Uterus (tissue), 4 donors: ENCODE measurements around the gene RTN4RL2. TPM values are rescaled to one million over a fixed set of nuclear protein-coding genes. Genes with fewer than 3 reads are reported as not detected.

ENCODE experiments used
- DNase-seq, 2 donors: peaks; one replicate each; pipeline ENCODE4 v3.0.0-alpha.2; 2019 to 2020
- H3K27ac ChIP-seq, 2 donors: fragments of 200-600 bp; sonication (generic); 1 replicate in 1 of 2; 2 replicates in 1 of 2; pipeline ENCODE4 v1.5.1; 2016 to 2018
- H3K27me3 ChIP-seq, 2 donors: fragments of 200-600 bp; sonication (generic); one replicate each; pipeline ENCODE4 v1.5.1; 2018 to 2019; ENCODE audit warnings: control low read depth in 1 of 2
- H3K36me3 ChIP-seq, 2 donors: fragments of 200-600 bp; sonication (generic); one replicate each; pipeline ENCODE4 v1.5.1; 2019; ENCODE audit warnings: control low read depth in 1 of 2
- H3K4me1 ChIP-seq, 2 donors: fragments of 200-600 bp; sonication (generic); one replicate each; pipeline ENCODE4 v1.5.1; 2018 to 2019; ENCODE audit warnings: control low read depth in 1 of 2
- H3K4me3 ChIP-seq, 2 donors: fragments of 200-600 bp; sonication (generic); 1 replicate in 1 of 2; 2 replicates in 1 of 2; pipeline ENCODE4 v1.5.1; 2018 to 2019; ENCODE audit warnings: mild to moderate bottlenecking in 1 of 2
- H3K9me3 ChIP-seq, 2 donors: fragments of 200-600 bp; sonication (generic); one replicate each; pipeline ENCODE4 v1.5.1; 2019; ENCODE audit warnings: control low read depth in 1 of 2
- CTCF ChIP-seq, 4 experiments: fragments of 200-600 bp in 2 of 4; fragments of 450-650 bp in 2 of 4; sonication (generic) in 2 of 4; IDR thresholded peaks; one replicate each; pipeline ENCODE4 v1.5.1; 2016 to 2019; ENCODE audit warnings: antibody characterized with exemption in 4 of 4, mild to moderate bottlenecking in 2 of 4, moderate library complexity in 1 of 4
- POLR2A ChIP-seq, 2 donors: fragments of 450-650 bp; IDR thresholded peaks; one replicate each; pipeline ENCODE4 v1.6.1; 2016; ENCODE audit warnings: antibody characterized with exemption in 2 of 2, mild to moderate bottlenecking in 1 of 2, moderate library complexity in 1 of 2
- intact Hi-C: fragments of 100-400 bp; cut with DNase I; formaldehyde crosslinking; loops from one replicate; pipeline ENCODE4 v1.15.1; 2023; ENCODE audit warnings: low total_unique reads
- total RNA-seq, 4 donors: library from RNA; depleted of rRNA in 3 of 4; stranded (reverse); fragments of >200 nt in 3 of 4; gene quantifications; one replicate each; pipeline versions ENCODE4 v1.1.0 to v1.2.4, GENCODE V29; 2014 to 2023
- donor health status: DM: yes; HTN: yes; CAD: no.

Gene RTN4RL2
- total RNA-seq, 4 donors from 2014 or later: 1.7 TPM; not detected in 3

- intact Hi-C loops: no loop called here
- Histone ChIP-seq H3K27me3 (no peaks in the 10 kb centered on the region), H3K4me1 (no peaks in the 10 kb centered on the region), H3K27ac (no peak overlapping the region), H3K36me3 (no peaks in the 10 kb centered on the region), H3K4me3 (no peak overlapping the region), H3K9me3 (no peaks in the 10 kb centered on the region)
- TF ChIP-seq POLR2A (IDR thresholded peaks at IDR 0.05) (no peak), CTCF (IDR thresholded peaks at IDR 0.05) (no peak)
- no peak for DNase-seq
These were observed 7.3 kb downstream of the RTN4RL2 start for GRCh38 chr11:57467508-57468157.

GRCh38 chr11:57468276-57468675 lies 7.9 kb downstream of the RTN4RL2 start:
- Histone ChIP-seq H3K36me3 (no peaks in the 10 kb centered on the region), H3K4me3 (no peak overlapping the region), H3K27me3 (no peaks in the 10 kb centered on the region), H3K4me1 (no peaks in the 10 kb centered on the region), H3K27ac (no peak overlapping the region), H3K9me3 (no peaks in the 10 kb centered on the region)
- no peak for DNase-seq
- no peak for TF ChIP-seq CTCF (IDR thresholded peaks at IDR 0.05)
- no peak for TF ChIP-seq POLR2A (IDR thresholded peaks at IDR 0.05)
- intact Hi-C loops: no loop called here

- TF ChIP-seq POLR2A (IDR thresholded peaks at IDR 0.05) (no peak), CTCF (IDR thresholded peaks at IDR 0.05) (no peak)
- intact Hi-C loops: no loop called here
- no peak for DNase-seq
- no peak overlapping the region for H3K4me3 ChIP-seq
- H3K36me3 ChIP-seq: no peaks in the 10 kb centered on the region
- H3K27me3 ChIP-seq: no peaks in the 10 kb centered on the region
- no peaks in the 10 kb centered on the region for H3K9me3 ChIP-seq
- H3K4me1 ChIP-seq: no peaks in the 10 kb centered on the region
- H3K27ac ChIP-seq: no peak overlapping the region
These were observed 8.9 kb downstream of the RTN4RL2 start for GRCh38 chr11:57469268-57469667.

- H3K9me3 ChIP-seq: no peaks in the 10 kb centered on the region
- no peak for TF ChIP-seq POLR2A (IDR thresholded peaks at IDR 0.05)
- TF ChIP-seq CTCF (IDR thresholded peaks at IDR 0.05): no peak
- DNase-seq: no peak
- intact Hi-C loops: no loop called here
- no peak overlapping the region for H3K4me3 ChIP-seq
- no peaks in the 10 kb centered on the region for H3K27me3 ChIP-seq
- no peak overlapping the region for H3K27ac ChIP-seq
- H3K4me1 ChIP-seq: peaks cover 0 to 5% of the 10 kb centered on the region in 2 donors
- H3K36me3 ChIP-seq: no peaks in the 10 kb centered on the region
These were observed 11.2 kb downstream of the RTN4RL2 start for GRCh38 chr11:57471496-57471895.

- TF ChIP-seq POLR2A (IDR thresholded peaks at IDR 0.05) (no peak), CTCF (IDR thresholded peaks at IDR 0.05) (no peak)
- intact Hi-C loops: no loop called here
- no peak overlapping the region for H3K4me3 ChIP-seq
- H3K4me1 ChIP-seq: peaks cover 0 to 5% of the 10 kb centered on the region in 2 donors
- no peak for DNase-seq
- H3K9me3 ChIP-seq: no peaks in the 10 kb centered on the region
- no peak overlapping the region for H3K27ac ChIP-seq
- no peaks in the 10 kb centered on the region for H3K36me3 ChIP-seq
- no peaks in the 10 kb centered on the region for H3K27me3 ChIP-seq
These were observed 13.0 kb downstream of the RTN4RL2 start for GRCh38 chr11:57473285-57473841.
